Testis (tissue), 2 donors: ENCODE results near the gene SAP30BP.

Source experiments
- CTCF ChIP-seq, 3 experiments: fragments of 450-650 bp in 2 of 3; fragments of 200-600 bp in 1 of 3; sonication (generic) in 1 of 3; IDR thresholded peaks; one replicate each; pipeline ENCODE4 v1.5.1; 2016 to 2019; ENCODE audit warnings: antibody characterized with exemption in 3 of 3, mild to moderate bottlenecking in 2 of 3, moderate library complexity in 1 of 3
- POLR2A ChIP-seq: fragments of 450-650 bp; IDR thresholded peaks from one replicate; pipeline ENCODE4 v1.6.1; 2017; ENCODE audit warnings: antibody characterized with exemption, mild to moderate bottlenecking, moderate library complexity

- TF ChIP-seq CTCF (IDR thresholded peaks at IDR 0.05) = no peak
- no peak for TF ChIP-seq POLR2A
These were observed 32.2 kb upstream of the SAP30BP start for GRCh38 chr17:75634754-75635609.
